Progenitor cell of endocrine pancreas (in vitro differentiated cells): ENCODE results near the gene FNBP1. TPM values are rescaled to one million over a fixed set of nuclear protein-coding genes. Genes with fewer than 3 reads are reported as not detected.
"Not testable (repeated sequence)": the region's sequence is repeated elsewhere in the genome, so short reads cannot be mapped to it uniquely, and the experiment has no call there.

Experiments used
- DNase-seq: peaks from one replicate; pipeline ENCODE4 v3.0.0; 2021; ENCODE audit warnings: low spot score; ENCODE audit not compliant: unreplicated experiment
- H3K27ac Mint-ChIP-seq: 2 replicates; pipeline ENCODE4 v1.8.0; 2021; ENCODE audit warnings: mild to moderate bottlenecking, moderate library complexity, mixed read lengths
- H3K27me3 Mint-ChIP-seq: 2 replicates; pipeline ENCODE4 v1.8.0; 2021; ENCODE audit warnings: mixed read lengths
- H3K36me3 Mint-ChIP-seq: 2 replicates; pipeline ENCODE4 v1.8.0; 2022; ENCODE audit warnings: mixed read lengths; ENCODE audit not compliant: insufficient read depth
- H3K4me1 Mint-ChIP-seq: 2 replicates; pipeline ENCODE4 v1.8.0; 2021; ENCODE audit warnings: low read depth, mixed read lengths
- H3K4me3 Mint-ChIP-seq: 2 replicates; pipeline ENCODE4 v1.8.0; 2021; ENCODE audit warnings: low read depth, mild to moderate bottlenecking, moderate library complexity, mixed read lengths
- H3K9me3 Mint-ChIP-seq: 2 replicates; pipeline ENCODE4 v1.8.0; 2021; ENCODE audit warnings: low read depth, mixed read lengths
- total RNA-seq: library from RNA; stranded (reverse); gene quantifications from 2 replicates; pipeline ENCODE4 v1.2.1, GENCODE V29; 2021
- TF ChIP-seq, protein P1 (sequence below): fragments of 200-600 bp; sonication (generic); IDR thresholded peaks from one replicate; pipeline ENCODE4 v1.5.0; 2021; ENCODE audit warnings: antibody characterized with exemption, mild to moderate bottlenecking; ENCODE audit not compliant: unreplicated experiment

The FNBP1 gene
- total RNA-seq, 1 donor from 2014 or later = 44.1 TPM

DNA sequence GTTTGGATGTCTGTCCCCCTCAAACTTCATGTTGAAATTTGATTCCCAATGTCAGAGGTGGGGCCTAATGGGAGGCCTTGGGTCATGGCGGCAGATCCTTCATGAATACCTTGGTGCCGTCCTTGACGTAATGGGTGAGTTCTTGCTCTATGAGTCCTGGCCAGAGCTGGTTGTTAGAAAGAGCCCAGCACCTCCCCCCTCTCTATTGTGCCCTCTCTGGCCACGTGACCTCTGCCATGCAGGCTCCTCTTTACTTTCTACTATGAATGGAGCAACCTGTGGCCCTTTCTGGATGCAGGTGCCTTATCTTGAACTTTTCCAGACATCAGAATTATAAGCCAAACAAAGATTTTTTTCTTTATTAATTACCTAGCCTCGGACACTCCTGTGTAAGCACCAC lies 40.7 kb downstream of the FNBP1 start:
- no peak for DNase-seq
- TF ChIP-seq, protein P1, sequence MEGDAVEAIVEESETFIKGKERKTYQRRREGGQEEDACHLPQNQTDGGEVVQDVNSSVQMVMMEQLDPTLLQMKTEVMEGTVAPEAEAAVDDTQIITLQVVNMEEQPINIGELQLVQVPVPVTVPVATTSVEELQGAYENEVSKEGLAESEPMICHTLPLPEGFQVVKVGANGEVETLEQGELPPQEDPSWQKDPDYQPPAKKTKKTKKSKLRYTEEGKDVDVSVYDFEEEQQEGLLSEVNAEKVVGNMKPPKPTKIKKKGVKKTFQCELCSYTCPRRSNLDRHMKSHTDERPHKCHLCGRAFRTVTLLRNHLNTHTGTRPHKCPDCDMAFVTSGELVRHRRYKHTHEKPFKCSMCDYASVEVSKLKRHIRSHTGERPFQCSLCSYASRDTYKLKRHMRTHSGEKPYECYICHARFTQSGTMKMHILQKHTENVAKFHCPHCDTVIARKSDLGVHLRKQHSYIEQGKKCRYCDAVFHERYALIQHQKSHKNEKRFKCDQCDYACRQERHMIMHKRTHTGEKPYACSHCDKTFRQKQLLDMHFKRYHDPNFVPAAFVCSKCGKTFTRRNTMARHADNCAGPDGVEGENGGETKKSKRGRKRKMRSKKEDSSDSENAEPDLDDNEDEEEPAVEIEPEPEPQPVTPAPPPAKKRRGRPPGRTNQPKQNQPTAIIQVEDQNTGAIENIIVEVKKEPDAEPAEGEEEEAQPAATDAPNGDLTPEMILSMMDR = no peak
- H3K9me3 Mint-ChIP-seq = no peaks in the 10 kb centered on the region
- H3K4me1 Mint-ChIP-seq = peaks cover 2% of the 10 kb centered on the region
- H3K27ac Mint-ChIP-seq = peak overlapping the region; percentile 49
- H3K36me3 Mint-ChIP-seq = no peaks in the 10 kb centered on the region
- no peak overlapping the region for H3K4me3 Mint-ChIP-seq
- no peaks in the 10 kb centered on the region for H3K27me3 Mint-ChIP-seq

DNA sequence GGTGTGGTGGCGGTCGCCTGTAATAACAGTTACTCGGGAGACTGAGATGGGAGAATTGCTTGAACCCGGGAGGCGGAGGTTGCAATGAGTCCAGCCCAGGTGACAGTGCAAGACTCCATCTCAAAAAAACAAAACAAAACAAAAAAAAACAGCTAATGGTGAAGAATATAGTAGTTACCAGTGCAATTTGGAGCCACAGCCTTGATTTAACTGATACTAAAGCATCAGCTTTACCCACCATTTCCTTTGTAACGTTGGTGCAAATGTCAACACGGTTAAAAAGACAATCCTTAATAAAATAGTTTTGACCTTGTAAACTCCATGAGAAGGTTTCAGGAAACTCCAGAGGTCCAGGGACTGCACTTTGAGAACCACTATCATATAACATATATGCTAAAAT lies 41.8 kb downstream of the FNBP1 start:
- Mint-ChIP-seq H3K27ac (no peak overlapping the region), H3K4me1 (peaks cover 2% of the 10 kb centered on the region), H3K4me3 (no peak overlapping the region), H3K27me3 (no peaks in the 10 kb centered on the region), H3K36me3 (no peaks in the 10 kb centered on the region), H3K9me3 (no peaks in the 10 kb centered on the region)
- TF ChIP-seq, protein P1 = no peak
- no peak for DNase-seq

DNA sequence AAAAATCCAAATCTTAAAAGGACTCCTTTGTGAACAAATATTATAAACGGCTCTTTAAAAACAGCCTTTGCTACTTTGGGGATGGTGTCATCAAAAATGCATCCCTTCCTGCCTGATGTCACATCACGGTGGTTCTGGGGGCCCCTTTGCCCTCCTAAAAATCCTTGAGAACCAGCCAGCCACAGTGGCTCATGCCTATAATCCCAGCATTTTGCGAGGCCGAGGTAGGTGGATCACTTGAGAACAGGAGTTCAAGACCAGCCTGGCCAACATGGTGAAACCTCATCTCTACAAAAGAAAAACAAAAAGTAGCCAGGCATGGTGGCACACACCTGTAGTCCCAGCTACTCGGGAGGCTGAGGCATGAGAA lies 43.9 kb downstream of the FNBP1 start:
- DNase-seq = no peak
- H3K4me3 Mint-ChIP-seq = no peak overlapping the region
- TF ChIP-seq, protein P1 = no peak
- H3K27ac Mint-ChIP-seq = no peak overlapping the region
- no peaks in the 10 kb centered on the region for H3K27me3 Mint-ChIP-seq
- H3K4me1 Mint-ChIP-seq = peaks cover 10% of the 10 kb centered on the region
- H3K36me3 Mint-ChIP-seq = peaks cover under 1% of the 10 kb centered on the region
- H3K9me3 Mint-ChIP-seq = no peaks in the 10 kb centered on the region

DNA sequence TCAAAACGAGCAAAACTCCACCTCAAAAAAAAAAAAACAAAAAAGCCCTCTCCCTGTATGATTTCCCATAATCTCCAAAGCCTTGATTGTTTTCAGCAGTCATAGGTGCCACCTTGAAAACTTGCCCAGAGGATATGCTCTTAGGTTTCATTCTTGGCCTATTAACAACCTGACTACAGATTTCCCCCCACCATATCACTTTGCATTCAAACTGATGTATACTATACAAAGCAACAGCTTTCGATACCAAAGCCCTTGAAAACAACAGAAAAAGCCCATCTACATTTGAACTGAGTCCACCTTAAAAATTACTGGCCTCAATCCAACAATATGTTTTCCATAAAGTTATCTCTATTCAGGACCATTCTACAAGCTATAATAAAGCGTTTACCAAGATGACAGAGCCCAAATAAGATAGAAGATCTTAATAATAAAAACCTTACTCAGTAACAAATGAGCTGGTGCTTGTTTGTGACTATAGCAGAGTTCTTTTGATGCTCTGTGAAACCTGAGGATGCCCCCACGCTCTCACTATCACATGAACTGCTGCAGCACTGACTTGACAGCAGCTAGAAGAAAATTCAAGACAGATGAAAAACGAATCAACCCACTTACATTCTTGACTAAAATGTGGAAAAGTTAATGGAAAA lies 44.4 kb downstream of the FNBP1 start:
- H3K4me3 Mint-ChIP-seq = no peak overlapping the region
- DNase-seq = no peak
- peaks cover 10% of the 10 kb centered on the region for H3K4me1 Mint-ChIP-seq
- TF ChIP-seq, protein P1 = no peak
- no peaks in the 10 kb centered on the region for H3K27me3 Mint-ChIP-seq
- H3K36me3 Mint-ChIP-seq = peaks cover 3% of the 10 kb centered on the region
- H3K27ac Mint-ChIP-seq = no peak overlapping the region
- no peaks in the 10 kb centered on the region for H3K9me3 Mint-ChIP-seq

DNA sequence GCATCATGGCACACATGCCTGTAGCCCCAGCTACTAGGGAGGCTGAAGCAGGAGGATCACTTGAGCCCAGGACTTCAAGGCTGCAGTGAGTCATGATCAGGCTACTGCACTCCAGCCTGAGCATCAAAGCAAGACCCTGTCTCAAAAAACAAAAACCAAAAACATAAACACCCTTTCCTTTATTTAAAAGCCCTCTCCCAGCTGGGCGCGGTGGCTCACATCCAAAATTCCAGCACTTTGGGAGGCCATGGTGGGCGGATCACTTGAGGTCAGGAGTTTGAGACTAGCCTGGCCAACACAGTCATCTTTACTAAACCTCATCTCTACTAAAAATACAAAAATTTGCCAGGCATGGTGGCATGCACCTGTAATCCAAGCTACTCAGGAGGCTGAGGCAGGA lies 45.3 kb downstream of the FNBP1 start:
- not testable (repeated sequence) for H3K4me1 Mint-ChIP-seq, H3K36me3 Mint-ChIP-seq, H3K9me3 Mint-ChIP-seq, H3K27me3 Mint-ChIP-seq, DNase-seq, H3K27ac Mint-ChIP-seq, H3K4me3 Mint-ChIP-seq

DNA sequence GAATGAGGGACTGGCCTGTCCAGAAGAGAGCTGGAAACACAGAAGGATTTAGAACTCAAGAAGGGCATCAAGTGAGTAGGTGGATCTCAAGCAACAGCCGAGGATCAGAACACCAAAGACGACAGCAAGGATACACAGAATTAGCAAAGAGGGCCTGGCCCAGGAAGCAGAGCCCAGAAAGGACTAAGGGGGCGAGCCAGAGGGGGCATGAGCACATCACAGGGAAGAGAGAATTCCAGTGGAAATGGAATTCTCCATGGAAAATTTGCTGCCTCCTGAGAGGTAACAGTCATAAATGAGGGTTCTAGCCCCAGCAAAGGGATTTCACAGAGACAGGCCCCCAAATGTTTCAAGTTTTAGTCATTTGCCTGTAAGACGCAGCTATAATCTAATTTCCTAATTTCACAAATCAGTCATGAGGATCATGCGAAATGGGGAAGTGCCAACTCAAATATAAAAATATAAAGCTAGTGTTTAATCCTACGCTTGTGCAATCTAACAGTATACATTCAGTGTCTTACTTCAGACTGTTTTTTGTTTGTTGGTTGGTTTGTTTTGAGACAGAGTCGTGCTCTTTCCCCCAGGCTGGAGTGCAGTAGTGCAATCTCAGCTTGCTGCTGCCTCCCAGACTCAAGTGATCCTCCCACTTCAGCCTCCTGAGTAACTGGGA lies 46.7 kb downstream of the FNBP1 start:
- TF ChIP-seq, protein P1 = no peak
- H3K9me3 Mint-ChIP-seq = no peaks in the 10 kb centered on the region
- H3K36me3 Mint-ChIP-seq = peaks cover 5% of the 10 kb centered on the region
- no peak overlapping the region for H3K4me3 Mint-ChIP-seq
- peaks cover 8% of the 10 kb centered on the region for H3K4me1 Mint-ChIP-seq
- no peak for DNase-seq
- peak overlapping the region; percentile 7 for H3K27ac Mint-ChIP-seq
- H3K27me3 Mint-ChIP-seq = no peaks in the 10 kb centered on the region
